ENCODE data around the gene GPR137.

GRCh38 chr11:64286801-64287159 is 1.1 kb downstream of the GPR137 start:
- TF ChIP-seq CTCF (IDR thresholded peaks at IDR 0.05; ENCODE audit: low read length) (no peak), EZH2 (IDR thresholded peaks at IDR 0.05; ENCODE audit: borderline replicate concordance, low read length) (no peak)

Data from OCI-LY1 (cell line).